Adrenal gland (tissue), 5 donors: ENCODE measurements around the gene ZNF335.

Source experiments
- POLR2A ChIP-seq, 2 donors: fragments of 450-650 bp; IDR thresholded peaks; one replicate each; pipeline ENCODE4 v1.6.1; 2017; ENCODE audit warnings: antibody characterized with exemption in 2 of 2, mild to moderate bottlenecking in 2 of 2, moderate library complexity in 1 of 2
- TF ChIP-seq, protein P1 (sequence below), 6 experiments: fragments of 450-650 bp in 4 of 6; fragments of 200-600 bp in 2 of 6; sonication (generic) in 1 of 6; IDR thresholded peaks; 1 replicate in 5 of 6; 2 replicates in 1 of 6; pipeline versions ENCODE4 v1.5.1 to v1.8.0; 2016 to 2021; ENCODE audit warnings: antibody characterized with exemption in 6 of 6, mild to moderate bottlenecking in 2 of 6, moderate library complexity in 1 of 6
- donor health status: DM: no; HTN: no; CAD: no.

GRCh38 chr20:45967551-45968080, 4.4 kb downstream of the ZNF335 start:
- TF ChIP-seq, protein P1, sequence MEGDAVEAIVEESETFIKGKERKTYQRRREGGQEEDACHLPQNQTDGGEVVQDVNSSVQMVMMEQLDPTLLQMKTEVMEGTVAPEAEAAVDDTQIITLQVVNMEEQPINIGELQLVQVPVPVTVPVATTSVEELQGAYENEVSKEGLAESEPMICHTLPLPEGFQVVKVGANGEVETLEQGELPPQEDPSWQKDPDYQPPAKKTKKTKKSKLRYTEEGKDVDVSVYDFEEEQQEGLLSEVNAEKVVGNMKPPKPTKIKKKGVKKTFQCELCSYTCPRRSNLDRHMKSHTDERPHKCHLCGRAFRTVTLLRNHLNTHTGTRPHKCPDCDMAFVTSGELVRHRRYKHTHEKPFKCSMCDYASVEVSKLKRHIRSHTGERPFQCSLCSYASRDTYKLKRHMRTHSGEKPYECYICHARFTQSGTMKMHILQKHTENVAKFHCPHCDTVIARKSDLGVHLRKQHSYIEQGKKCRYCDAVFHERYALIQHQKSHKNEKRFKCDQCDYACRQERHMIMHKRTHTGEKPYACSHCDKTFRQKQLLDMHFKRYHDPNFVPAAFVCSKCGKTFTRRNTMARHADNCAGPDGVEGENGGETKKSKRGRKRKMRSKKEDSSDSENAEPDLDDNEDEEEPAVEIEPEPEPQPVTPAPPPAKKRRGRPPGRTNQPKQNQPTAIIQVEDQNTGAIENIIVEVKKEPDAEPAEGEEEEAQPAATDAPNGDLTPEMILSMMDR (IDR thresholded peaks at IDR 0.05): no peak
- no peak for TF ChIP-seq POLR2A (IDR thresholded peaks at IDR 0.05)
